ENCODE measurements around the gene EVC2.

The EVC2 gene, protein sequence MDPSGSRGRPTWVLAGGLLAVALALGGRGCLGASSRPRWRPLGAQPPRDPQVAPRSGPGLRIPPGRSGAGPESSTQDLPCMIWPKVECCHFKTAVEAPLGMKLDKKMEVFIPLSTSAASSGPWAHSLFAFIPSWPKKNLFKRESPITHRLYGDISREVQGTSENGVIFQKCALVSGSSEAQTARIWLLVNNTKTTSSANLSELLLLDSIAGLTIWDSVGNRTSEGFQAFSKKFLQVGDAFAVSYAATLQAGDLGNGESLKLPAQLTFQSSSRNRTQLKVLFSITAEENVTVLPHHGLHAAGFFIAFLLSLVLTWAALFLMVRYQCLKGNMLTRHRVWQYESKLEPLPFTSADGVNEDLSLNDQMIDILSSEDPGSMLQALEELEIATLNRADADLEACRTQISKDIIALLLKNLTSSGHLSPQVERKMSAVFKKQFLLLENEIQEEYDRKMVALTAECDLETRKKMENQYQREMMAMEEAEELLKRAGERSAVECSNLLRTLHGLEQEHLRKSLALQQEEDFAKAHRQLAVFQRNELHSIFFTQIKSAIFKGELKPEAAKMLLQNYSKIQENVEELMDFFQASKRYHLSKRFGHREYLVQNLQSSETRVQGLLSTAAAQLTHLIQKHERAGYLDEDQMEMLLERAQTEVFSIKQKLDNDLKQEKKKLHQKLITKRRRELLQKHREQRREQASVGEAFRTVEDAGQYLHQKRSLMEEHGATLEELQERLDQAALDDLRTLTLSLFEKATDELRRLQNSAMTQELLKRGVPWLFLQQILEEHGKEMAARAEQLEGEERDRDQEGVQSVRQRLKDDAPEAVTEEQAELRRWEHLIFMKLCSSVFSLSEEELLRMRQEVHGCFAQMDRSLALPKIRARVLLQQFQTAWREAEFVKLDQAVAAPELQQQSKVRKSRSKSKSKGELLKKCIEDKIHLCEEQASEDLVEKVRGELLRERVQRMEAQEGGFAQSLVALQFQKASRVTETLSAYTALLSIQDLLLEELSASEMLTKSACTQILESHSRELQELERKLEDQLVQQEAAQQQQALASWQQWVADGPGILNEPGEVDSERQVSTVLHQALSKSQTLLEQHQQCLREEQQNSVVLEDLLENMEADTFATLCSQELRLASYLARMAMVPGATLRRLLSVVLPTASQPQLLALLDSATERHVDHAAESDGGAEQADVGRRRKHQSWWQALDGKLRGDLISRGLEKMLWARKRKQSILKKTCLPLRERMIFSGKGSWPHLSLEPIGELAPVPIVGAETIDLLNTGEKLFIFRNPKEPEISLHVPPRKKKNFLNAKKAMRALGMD

GRCh38 chr4:5708449-5709206 lies at the start of gene EVC2:
Gene EVC2, minus strand, starts transcription at chr4:5708559. Its CDS starts 46 bp downstream, at chr4:5708513.
- peak within 1 kb of the TSS; percentile 68 for H3K4me3 ChIP-seq (ENCODE audit: low read depth, low read length)
- in situ Hi-C loops (cut with HindIII; ENCODE audit: low sequenced_read_pairs), result no loop called here
- TF ChIP-seq, protein P1, sequence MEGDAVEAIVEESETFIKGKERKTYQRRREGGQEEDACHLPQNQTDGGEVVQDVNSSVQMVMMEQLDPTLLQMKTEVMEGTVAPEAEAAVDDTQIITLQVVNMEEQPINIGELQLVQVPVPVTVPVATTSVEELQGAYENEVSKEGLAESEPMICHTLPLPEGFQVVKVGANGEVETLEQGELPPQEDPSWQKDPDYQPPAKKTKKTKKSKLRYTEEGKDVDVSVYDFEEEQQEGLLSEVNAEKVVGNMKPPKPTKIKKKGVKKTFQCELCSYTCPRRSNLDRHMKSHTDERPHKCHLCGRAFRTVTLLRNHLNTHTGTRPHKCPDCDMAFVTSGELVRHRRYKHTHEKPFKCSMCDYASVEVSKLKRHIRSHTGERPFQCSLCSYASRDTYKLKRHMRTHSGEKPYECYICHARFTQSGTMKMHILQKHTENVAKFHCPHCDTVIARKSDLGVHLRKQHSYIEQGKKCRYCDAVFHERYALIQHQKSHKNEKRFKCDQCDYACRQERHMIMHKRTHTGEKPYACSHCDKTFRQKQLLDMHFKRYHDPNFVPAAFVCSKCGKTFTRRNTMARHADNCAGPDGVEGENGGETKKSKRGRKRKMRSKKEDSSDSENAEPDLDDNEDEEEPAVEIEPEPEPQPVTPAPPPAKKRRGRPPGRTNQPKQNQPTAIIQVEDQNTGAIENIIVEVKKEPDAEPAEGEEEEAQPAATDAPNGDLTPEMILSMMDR (IDR thresholded peaks at IDR 0.05; ENCODE audit: low read depth, low read length), result no peak
- DNase-seq (ENCODE audit: low read depth, low spot score), result peak; percentile 59

GRCh38 chr4:5757954-5758353 lies 49.6 kb upstream of the EVC2 start:
- TF ChIP-seq, protein P1 (IDR thresholded peaks at IDR 0.05; ENCODE audit: low read depth, low read length), result no peak
- no peak overlapping the region for H3K4me3 ChIP-seq (ENCODE audit: low read depth, low read length)
- in situ Hi-C loops (cut with HindIII; ENCODE audit: low sequenced_read_pairs), result no loop called here
- no peak for DNase-seq (ENCODE audit: low read depth, low spot score)

DNA sequence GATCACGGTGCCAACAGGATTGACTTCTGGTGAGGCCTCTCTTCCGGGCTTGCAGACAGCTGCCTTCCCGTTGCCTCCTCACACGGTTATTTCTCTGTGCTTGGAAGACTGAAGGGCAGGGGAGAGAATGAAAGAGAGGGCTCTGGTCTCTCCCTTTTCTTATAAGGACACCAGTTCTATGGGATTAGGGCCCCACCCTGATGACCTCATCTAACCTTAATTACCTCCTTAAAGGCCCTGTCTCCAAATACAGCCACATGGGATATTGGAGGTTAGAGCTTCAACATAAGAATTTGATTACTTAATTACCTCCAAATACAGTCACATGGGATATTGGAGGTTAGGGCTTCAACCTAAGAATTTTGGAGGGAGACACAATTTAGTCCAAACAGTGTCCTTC lies 49.2 kb upstream of the EVC2 start:
- no peak overlapping the region for H3K4me3 ChIP-seq (ENCODE audit: low read depth, low read length)
- no peak for DNase-seq (ENCODE audit: low read depth, low spot score)
- in situ Hi-C loops (cut with HindIII; ENCODE audit: low sequenced_read_pairs), result no loop called here
- TF ChIP-seq, protein P1 (IDR thresholded peaks at IDR 0.05; ENCODE audit: low read depth, low read length), result no peak

DNA sequence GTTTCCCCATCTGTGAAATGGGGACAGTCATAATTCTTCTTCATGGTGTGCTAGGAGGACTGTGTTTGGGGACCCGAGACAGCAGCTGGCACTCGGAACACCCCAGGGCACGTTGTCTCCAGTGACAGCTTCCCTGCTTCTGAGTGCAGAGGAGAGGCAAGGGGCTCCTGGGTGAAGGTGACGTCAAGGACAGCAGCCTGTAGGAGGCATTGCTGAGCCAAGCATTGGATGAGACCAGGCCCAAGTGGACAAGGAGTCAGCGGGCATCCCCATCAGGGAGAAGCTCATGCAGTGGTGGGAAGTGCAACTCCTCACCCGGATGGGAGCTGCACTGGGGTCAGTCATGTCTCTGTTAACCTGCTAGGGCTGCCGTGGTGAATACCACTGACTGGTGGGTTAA lies 48.7 kb upstream of the EVC2 start:
- TF ChIP-seq, protein P1 (IDR thresholded peaks at IDR 0.05; ENCODE audit: low read depth, low read length), result no peak
- H3K4me3 ChIP-seq (ENCODE audit: low read depth, low read length), result no peak overlapping the region
- in situ Hi-C loops (cut with HindIII; ENCODE audit: low sequenced_read_pairs), result no loop called here
- DNase-seq (ENCODE audit: low read depth, low spot score), result no peak

DNA sequence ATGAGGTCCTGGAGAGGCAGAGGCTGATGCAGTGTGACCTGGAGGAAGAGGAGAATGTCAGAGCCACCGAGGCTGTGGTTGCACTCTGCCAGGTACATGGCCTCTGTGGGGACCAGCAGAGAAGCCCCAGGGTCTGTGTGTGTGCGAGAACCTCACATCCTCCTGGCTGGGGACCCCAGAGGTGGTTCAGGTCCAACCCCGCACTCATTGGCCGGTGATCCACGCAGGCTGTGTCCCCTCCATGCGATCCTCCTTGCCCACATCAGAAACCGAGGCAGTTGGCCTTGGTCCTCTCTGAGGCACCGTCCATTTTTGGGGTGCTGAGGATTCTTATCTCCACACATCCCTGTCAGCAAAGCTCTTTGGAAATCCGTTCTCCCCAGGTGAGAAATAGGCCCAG lies 47.9 kb upstream of the EVC2 start:
- no peak for DNase-seq (ENCODE audit: low read depth, low spot score)
- in situ Hi-C loops (cut with HindIII; ENCODE audit: low sequenced_read_pairs), result no loop called here
- TF ChIP-seq, protein P1 (IDR thresholded peaks at IDR 0.05; ENCODE audit: low read depth, low read length), result no peak
- no peak overlapping the region for H3K4me3 ChIP-seq (ENCODE audit: low read depth, low read length)

All from astrocyte of the spinal cord (primary cell).